ENCODE measurements around the gene PPP1R37. TPM values are rescaled to one million over a fixed set of nuclear protein-coding genes. Genes with fewer than 3 reads are reported as not detected.

PPP1R37 gene
- polyA plus RNA-seq, 1 donor from 2014 or later = 53.7 TPM

DNA sequence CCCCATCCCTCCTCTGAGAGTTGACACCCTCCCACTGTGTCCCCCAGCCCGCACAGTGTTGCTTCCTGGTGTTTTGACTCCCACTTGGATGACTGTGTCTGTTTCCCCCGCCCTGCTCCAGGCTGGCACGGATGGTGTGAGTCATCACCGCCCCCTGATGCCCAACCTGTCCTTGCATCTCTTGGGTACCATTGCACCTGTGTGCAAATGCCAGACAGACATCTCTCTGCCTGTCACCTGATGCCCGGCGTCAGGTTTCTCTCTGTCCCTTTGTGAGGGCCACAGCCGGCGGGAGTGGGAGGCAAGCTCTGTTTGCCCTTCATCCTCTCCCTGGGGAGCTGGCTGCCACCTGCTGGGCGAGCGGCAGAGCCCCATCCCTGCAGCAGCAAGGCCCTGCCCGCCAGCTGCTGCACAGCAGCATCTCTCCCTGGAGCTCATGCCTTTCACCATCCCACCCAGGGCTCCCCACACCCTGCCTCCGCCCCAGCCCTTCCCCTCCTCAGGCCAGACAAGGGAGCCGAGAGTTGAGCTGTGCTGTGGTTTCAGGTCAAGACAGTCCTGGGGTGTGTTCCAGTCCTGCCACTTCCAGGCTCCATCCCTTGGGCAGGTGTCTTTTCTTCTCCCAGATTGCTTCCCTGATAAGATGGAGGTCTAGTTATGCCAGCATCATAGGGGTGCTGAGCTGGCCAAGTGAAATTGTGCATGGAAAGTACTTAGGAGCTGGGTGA is 38.1 kb downstream of the PPP1R37 start:
- no peak overlapping the region for H3K9ac ChIP-seq (ENCODE audit: low read length)
- no peak overlapping the region for H3K4me2 ChIP-seq (ENCODE audit: low read length)
- no peak overlapping the region for H3K27ac ChIP-seq (ENCODE audit: low read length)
- no peak overlapping the region for H3K4me3 ChIP-seq (ENCODE audit: low read length)
- TF ChIP-seq TAF1 (IDR thresholded peaks at IDR 0.05; ENCODE audit: low read depth) = no peak
- TF ChIP-seq EZH2 (IDR thresholded peaks at IDR 0.05; ENCODE audit: borderline replicate concordance, insufficient read depth, low read length, poor library complexity, severe bottlenecking) = no peak
- no peak for TF ChIP-seq MXI1 (conservative IDR thresholded peaks at IDR 0.05; ENCODE audit: poor library complexity, severe bottlenecking)
- TF ChIP-seq RAD21 (conservative IDR thresholded peaks at IDR 0.05) = no peak
- TF ChIP-seq, protein P1, sequence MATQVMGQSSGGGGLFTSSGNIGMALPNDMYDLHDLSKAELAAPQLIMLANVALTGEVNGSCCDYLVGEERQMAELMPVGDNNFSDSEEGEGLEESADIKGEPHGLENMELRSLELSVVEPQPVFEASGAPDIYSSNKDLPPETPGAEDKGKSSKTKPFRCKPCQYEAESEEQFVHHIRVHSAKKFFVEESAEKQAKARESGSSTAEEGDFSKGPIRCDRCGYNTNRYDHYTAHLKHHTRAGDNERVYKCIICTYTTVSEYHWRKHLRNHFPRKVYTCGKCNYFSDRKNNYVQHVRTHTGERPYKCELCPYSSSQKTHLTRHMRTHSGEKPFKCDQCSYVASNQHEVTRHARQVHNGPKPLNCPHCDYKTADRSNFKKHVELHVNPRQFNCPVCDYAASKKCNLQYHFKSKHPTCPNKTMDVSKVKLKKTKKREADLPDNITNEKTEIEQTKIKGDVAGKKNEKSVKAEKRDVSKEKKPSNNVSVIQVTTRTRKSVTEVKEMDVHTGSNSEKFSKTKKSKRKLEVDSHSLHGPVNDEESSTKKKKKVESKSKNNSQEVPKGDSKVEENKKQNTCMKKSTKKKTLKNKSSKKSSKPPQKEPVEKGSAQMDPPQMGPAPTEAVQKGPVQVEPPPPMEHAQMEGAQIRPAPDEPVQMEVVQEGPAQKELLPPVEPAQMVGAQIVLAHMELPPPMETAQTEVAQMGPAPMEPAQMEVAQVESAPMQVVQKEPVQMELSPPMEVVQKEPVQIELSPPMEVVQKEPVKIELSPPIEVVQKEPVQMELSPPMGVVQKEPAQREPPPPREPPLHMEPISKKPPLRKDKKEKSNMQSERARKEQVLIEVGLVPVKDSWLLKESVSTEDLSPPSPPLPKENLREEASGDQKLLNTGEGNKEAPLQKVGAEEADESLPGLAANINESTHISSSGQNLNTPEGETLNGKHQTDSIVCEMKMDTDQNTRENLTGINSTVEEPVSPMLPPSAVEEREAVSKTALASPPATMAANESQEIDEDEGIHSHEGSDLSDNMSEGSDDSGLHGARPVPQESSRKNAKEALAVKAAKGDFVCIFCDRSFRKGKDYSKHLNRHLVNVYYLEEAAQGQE (IDR thresholded peaks at IDR 0.05; ENCODE audit: borderline replicate concordance) = no peak
- TF ChIP-seq EP300 (conservative IDR thresholded peaks at IDR 0.05; ENCODE audit: poor library complexity, severe bottlenecking) = no peak
- TF ChIP-seq, protein P2, sequence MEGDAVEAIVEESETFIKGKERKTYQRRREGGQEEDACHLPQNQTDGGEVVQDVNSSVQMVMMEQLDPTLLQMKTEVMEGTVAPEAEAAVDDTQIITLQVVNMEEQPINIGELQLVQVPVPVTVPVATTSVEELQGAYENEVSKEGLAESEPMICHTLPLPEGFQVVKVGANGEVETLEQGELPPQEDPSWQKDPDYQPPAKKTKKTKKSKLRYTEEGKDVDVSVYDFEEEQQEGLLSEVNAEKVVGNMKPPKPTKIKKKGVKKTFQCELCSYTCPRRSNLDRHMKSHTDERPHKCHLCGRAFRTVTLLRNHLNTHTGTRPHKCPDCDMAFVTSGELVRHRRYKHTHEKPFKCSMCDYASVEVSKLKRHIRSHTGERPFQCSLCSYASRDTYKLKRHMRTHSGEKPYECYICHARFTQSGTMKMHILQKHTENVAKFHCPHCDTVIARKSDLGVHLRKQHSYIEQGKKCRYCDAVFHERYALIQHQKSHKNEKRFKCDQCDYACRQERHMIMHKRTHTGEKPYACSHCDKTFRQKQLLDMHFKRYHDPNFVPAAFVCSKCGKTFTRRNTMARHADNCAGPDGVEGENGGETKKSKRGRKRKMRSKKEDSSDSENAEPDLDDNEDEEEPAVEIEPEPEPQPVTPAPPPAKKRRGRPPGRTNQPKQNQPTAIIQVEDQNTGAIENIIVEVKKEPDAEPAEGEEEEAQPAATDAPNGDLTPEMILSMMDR (IDR thresholded peaks at IDR 0.05; ENCODE audit: poor library complexity, severe bottlenecking) = no peak
- TF ChIP-seq SMC3 (conservative IDR thresholded peaks at IDR 0.05; ENCODE audit: poor library complexity) = no peak
- no peak for TF ChIP-seq POLR2AphosphoS5 (IDR thresholded peaks at IDR 0.05)
- no peaks in the 10 kb centered on the region for H3F3A ChIP-seq (ENCODE audit: insufficient read depth, low read length, poor library complexity, severe bottlenecking)
- H3K27me3 ChIP-seq (ENCODE audit: insufficient read depth, low read depth, low read length) = no peaks in the 10 kb centered on the region
- no peaks in the 10 kb centered on the region for H3K9me2 ChIP-seq (ENCODE audit: insufficient read depth, low read length)
- no peaks in the 10 kb centered on the region for H3K9me3 ChIP-seq (ENCODE audit: low read length)
- no peak overlapping the region for H2AFZ ChIP-seq (ENCODE audit: low read depth, low read length)
- H3K36me3 ChIP-seq (ENCODE audit: insufficient read depth, low read length) = no peaks in the 10 kb centered on the region
- peaks cover 7% of the 10 kb centered on the region for H3K79me2 ChIP-seq (replicated peaks; ENCODE audit: insufficient read depth, low read length)
- H4K20me1 ChIP-seq (ENCODE audit: insufficient read depth) = no peaks in the 10 kb centered on the region

DNA sequence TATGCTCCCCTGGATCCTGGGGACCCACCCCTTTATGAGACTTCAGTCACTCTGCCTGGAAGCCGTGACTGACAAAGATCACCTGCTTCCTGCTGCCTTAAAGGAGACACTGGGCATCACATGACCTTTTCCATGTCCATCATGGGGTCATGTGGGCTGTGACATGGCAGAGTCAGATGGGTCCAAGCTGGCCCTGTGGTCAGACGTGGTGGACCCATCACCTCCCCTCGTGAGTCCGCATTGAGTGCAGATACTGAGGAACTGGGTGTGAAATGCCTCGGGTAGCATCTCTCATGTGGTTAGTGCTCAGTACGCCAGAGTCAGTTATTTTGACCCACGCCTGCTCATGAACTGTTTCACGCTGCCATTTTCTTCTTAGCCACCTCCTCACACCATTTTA is 40.7 kb downstream of the PPP1R37 start:
- H3K79me2 ChIP-seq (replicated peaks; ENCODE audit: insufficient read depth, low read length) = peaks cover 3% of the 10 kb centered on the region
- H3K9me2 ChIP-seq (ENCODE audit: insufficient read depth, low read length) = no peaks in the 10 kb centered on the region
- H4K20me1 ChIP-seq (ENCODE audit: insufficient read depth) = no peaks in the 10 kb centered on the region

More for the DNA sequence above, 40.7 kb downstream of the PPP1R37 start:
- H3K27me3 ChIP-seq (ENCODE audit: insufficient read depth, low read depth, low read length) = no peaks in the 10 kb centered on the region
- H3K4me2 ChIP-seq (ENCODE audit: low read length) = no peak overlapping the region
- TF ChIP-seq SMC3 (conservative IDR thresholded peaks at IDR 0.05; ENCODE audit: poor library complexity) = no peak
- TF ChIP-seq, protein P2 (IDR thresholded peaks at IDR 0.05; ENCODE audit: poor library complexity, severe bottlenecking) = no peak
- no peak for TF ChIP-seq MXI1 (conservative IDR thresholded peaks at IDR 0.05; ENCODE audit: poor library complexity, severe bottlenecking)
- TF ChIP-seq POLR2AphosphoS5 (IDR thresholded peaks at IDR 0.05) = no peak
- no peak for TF ChIP-seq TAF1 (IDR thresholded peaks at IDR 0.05; ENCODE audit: low read depth)
- no peak for TF ChIP-seq EP300 (conservative IDR thresholded peaks at IDR 0.05; ENCODE audit: poor library complexity, severe bottlenecking)
- TF ChIP-seq RAD21 (conservative IDR thresholded peaks at IDR 0.05) = no peak
- TF ChIP-seq, protein P1 (IDR thresholded peaks at IDR 0.05; ENCODE audit: borderline replicate concordance) = no peak
- TF ChIP-seq EZH2 (IDR thresholded peaks at IDR 0.05; ENCODE audit: borderline replicate concordance, insufficient read depth, low read length, poor library complexity, severe bottlenecking) = no peak
- no peak overlapping the region for H3K27ac ChIP-seq (ENCODE audit: low read length)
- H2AFZ ChIP-seq (ENCODE audit: low read depth, low read length) = no peak overlapping the region
- H3K36me3 ChIP-seq (ENCODE audit: insufficient read depth, low read length) = no peaks in the 10 kb centered on the region
- no peak overlapping the region for H3K4me3 ChIP-seq (ENCODE audit: low read length)
- no peaks in the 10 kb centered on the region for H3F3A ChIP-seq (ENCODE audit: insufficient read depth, low read length, poor library complexity, severe bottlenecking)
- no peaks in the 10 kb centered on the region for H3K9me3 ChIP-seq (ENCODE audit: low read length)
- H3K9ac ChIP-seq (ENCODE audit: low read length) = no peak overlapping the region
